GM10248 (cell line): Measurements from ENCODE around the gene MET.

ENCODE experiments used
- CTCF ChIA-PET: fragments of 300-600 bp; sonication (Branson Sonifier 250); formaldehyde crosslinking; extraction: SDS; loops from one replicate; lab custom pipeline; 2021; ENCODE audit warnings: antibody characterized with exemption; lab: Yijun Ruan, JAX
- POLR2A ChIA-PET: fragments of 350-650 bp; sonication (Branson Sonifier 250); formaldehyde crosslinking; extraction: SDS; loops from one replicate; lab custom pipeline; 2020; ENCODE audit warnings: antibody characterized with exemption; lab: Yijun Ruan, JAX
- DNase-seq: peaks from one replicate; pipeline ENCODE4 v3.0.0; 2012; ENCODE audit errors: extremely low spot score
- TF ChIP-seq, protein P1 (sequence below): IDR thresholded peaks from 2 replicates; pipeline ENCODE4 v1.5.1; 2012; ENCODE audit warnings: mild to moderate bottlenecking, low read depth; ENCODE audit errors: extremely low read depth, missing control alignments, control extremely low read depth

MET gene

DNA sequence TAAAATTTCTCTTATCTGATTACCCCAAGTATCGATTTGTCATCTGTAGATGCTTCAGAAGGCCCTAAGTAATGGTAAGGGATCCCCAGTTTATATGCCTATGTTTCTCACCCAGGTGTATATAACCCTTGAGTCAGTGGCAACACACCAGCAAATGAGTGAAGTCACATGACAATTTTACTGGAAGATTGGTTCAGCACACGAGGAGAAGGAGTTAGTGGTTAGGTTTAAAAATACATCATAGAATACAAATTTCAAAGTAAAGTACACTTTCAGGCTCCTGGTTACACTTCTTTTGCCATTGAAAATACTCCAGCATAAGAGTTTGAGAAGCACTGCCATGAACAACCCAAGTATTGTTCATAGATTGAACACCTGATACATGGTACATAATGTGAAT, 160.7 kb downstream of the MET start:
- CTCF ChIA-PET, result interaction anchor here (1.4 to 1.8 kb wide), 2 partner anchors 10 to 660 kb away, joined by 3 to 5 read pairs; no protein-coding TSS in a partner anchor
- no peak for DNase-seq
- POLR2A ChIA-PET, result no interaction called here
- TF ChIP-seq, protein P1, sequence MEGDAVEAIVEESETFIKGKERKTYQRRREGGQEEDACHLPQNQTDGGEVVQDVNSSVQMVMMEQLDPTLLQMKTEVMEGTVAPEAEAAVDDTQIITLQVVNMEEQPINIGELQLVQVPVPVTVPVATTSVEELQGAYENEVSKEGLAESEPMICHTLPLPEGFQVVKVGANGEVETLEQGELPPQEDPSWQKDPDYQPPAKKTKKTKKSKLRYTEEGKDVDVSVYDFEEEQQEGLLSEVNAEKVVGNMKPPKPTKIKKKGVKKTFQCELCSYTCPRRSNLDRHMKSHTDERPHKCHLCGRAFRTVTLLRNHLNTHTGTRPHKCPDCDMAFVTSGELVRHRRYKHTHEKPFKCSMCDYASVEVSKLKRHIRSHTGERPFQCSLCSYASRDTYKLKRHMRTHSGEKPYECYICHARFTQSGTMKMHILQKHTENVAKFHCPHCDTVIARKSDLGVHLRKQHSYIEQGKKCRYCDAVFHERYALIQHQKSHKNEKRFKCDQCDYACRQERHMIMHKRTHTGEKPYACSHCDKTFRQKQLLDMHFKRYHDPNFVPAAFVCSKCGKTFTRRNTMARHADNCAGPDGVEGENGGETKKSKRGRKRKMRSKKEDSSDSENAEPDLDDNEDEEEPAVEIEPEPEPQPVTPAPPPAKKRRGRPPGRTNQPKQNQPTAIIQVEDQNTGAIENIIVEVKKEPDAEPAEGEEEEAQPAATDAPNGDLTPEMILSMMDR, result no peak

DNA sequence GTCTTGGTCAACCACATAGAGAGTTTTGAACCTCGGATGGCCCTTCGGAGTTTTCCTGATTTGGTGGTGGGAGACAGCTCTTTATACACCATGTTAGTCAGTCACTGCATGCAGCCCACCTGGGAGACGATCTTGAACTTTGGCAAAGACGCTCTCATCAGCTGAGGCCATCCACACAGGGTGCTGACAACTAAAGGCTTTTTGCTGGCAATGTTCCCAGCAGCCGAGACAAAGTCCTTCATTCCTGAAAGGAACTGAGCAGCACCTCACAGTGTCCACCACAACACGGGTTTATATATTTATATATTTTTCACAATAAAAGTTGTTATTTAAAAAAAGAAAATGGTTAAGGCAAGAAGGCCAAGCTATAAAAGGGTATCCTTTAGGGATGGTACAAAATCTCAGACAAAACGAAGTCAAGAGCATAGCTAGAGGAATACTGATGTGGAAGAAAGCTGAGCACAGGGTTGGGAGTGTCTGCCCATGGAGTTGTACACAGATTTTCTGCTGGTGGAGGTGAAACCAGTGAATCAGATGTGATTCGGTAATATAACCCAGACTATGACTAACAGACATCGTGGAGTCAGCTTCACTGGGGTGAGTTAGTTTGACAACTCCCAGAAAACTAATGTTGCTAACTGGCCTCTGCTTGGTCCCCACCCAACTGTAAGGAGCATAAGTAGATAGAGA, 163.0 kb downstream of the MET start:
- DNase-seq, result no peak
- CTCF ChIA-PET, result interaction anchor here (0.8 to 1.9 kb wide), 4 partner anchors 12 to 290 kb away, joined by 3 to 6 read pairs (median 4); no protein-coding TSS in a partner anchor
- TF ChIP-seq, protein P1, result no peak
- POLR2A ChIA-PET, result no interaction called here

DNA sequence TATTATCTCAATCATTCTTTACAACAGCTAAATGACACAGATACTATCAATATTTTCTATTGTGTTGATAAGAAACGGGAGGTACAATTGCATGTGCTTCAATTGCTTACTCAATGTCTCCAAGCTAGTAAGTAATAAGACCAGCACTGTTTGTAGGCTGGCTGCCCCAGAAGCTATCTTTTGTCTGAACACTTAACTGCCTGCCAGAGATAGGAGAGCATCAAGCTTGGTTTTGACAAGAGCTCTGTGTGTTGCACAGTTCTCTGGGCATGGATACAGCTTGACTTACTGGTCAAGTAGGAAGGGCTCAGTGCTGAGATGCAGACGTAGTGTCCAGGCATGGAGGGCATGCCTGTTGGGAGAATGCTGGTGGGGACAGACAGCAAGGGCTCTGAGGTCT, 164.1 kb downstream of the MET start:
- TF ChIP-seq, protein P1, result no peak
- no peak for DNase-seq
- ChIA-PET POLR2A (no interaction called here), CTCF (interaction anchor here (0.8 to 1.9 kb wide), 4 partner anchors 13 to 289 kb away, joined by 3 to 6 read pairs (median 4); no protein-coding TSS in a partner anchor)

DNA sequence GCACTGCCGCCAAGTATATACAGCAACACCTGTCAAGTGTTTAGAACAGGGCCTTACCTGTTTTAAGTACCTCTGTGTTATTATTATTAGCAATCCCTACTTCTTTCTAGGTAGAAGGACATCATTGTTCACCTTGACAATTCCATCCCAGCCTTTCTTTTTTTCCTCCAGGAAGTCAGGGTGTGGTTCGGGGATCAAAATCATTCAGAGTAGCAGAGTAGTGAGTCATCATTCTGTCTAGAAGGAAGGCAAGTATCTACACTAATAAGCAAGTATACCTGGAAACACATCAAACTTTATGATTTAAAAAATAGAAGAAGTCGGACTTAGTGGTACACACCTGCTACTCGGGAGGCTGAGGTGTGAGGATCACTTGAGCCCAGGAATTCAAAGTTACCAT, 164.9 kb downstream of the MET start:
- TF ChIP-seq, protein P1, result no peak
- CTCF ChIA-PET, result no interaction called here
- DNase-seq, result no peak
- POLR2A ChIA-PET, result no interaction called here

DNA sequence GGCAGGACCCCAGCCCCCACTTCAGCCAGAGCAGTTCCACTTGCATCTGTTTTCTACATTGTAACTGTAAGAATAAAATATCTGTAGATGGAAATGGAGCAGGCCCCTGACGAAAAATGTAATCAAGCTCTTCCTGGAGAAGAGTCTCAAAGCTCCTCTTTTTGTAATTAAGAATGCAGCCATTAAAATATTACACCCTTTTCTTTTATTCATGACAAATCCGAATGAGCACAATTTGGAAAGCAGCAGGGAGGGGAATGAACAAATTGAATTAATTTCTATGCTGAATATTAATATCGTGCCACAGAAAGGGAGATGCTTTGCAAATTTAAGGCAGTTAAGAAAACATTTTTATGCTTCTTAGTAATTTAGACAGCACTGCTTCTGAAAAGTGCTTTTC, 165.6 kb downstream of the MET start:
- CTCF ChIA-PET, result no interaction called here
- POLR2A ChIA-PET, result no interaction called here
- no peak for DNase-seq
- TF ChIP-seq, protein P1, result no peak

DNA sequence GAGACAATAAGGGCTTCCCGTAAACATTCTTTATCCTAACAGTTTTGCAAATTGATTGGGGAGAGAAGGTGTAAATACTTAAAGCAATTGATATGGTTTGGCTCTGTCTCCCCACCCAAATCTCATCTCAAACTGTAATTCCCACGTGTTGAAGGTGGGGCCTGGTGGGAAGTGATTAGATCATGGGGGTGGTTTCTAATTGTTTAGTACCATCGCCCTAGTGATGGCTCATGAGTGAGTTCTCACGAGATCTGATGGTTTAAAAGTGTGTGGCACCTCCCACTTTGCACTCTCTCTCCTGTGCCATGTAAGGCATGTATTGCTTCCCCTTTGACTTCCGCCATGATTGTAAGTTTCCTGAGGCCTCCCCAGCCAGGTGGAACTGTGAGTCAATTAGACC, 168.3 kb downstream of the MET start:
- TF ChIP-seq, protein P1, result no peak
- ChIA-PET POLR2A (no interaction called here), CTCF (no interaction called here)
- DNase-seq, result no peak
